ENCODE results near the gene FAM181A. TPM values are rescaled to one million over a fixed set of nuclear protein-coding genes. Genes with fewer than 3 reads are reported as not detected.

FAM181A gene
- total RNA-seq, 1 experiment from 2014 or later, result not detected

DNA sequence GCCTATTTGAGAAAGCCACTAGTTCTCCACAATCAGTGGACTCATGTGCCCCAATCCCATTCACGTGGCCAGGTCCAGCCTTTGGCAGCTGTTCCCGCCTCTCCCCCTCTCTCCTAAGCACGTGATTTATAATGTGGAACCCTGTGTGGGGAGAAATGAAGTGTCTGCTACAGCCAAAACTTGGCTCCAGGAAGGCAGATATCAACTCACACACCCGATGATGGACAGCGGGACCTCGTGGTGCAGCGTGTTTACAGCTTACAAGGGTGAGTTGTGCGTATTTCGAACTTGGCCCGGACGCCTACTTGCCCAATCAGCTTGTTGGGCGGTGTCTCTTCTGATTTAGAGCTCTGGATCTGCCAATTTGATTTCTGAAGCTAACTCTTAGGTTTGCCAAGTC is 38.1 kb upstream of the FAM181A start:
- no peak for DNase-seq
- no peak for TF ChIP-seq EZH2 (IDR thresholded peaks at IDR 0.05; ENCODE audit: low read depth)
- TF ChIP-seq, protein P1, sequence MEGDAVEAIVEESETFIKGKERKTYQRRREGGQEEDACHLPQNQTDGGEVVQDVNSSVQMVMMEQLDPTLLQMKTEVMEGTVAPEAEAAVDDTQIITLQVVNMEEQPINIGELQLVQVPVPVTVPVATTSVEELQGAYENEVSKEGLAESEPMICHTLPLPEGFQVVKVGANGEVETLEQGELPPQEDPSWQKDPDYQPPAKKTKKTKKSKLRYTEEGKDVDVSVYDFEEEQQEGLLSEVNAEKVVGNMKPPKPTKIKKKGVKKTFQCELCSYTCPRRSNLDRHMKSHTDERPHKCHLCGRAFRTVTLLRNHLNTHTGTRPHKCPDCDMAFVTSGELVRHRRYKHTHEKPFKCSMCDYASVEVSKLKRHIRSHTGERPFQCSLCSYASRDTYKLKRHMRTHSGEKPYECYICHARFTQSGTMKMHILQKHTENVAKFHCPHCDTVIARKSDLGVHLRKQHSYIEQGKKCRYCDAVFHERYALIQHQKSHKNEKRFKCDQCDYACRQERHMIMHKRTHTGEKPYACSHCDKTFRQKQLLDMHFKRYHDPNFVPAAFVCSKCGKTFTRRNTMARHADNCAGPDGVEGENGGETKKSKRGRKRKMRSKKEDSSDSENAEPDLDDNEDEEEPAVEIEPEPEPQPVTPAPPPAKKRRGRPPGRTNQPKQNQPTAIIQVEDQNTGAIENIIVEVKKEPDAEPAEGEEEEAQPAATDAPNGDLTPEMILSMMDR (conservative IDR thresholded peaks at IDR 0.05), result no peak
- H3K9me3 ChIP-seq (ENCODE audit: insufficient read depth, low read depth), result no peaks in the 10 kb centered on the region
- H3K4me1 ChIP-seq (replicated peaks; ENCODE audit: insufficient read depth), result no peaks in the 10 kb centered on the region
- no peaks in the 10 kb centered on the region for H3F3A ChIP-seq (ENCODE audit: insufficient read depth, low read depth)
- POLR2A ChIA-PET (ENCODE audit: unreplicated experiment), result no interaction called here
- no peaks in the 10 kb centered on the region for H3K79me2 ChIP-seq (ENCODE audit: low read depth)
- peaks cover 60% of the 10 kb centered on the region for H3K27me3 ChIP-seq (ENCODE audit: insufficient read depth, low read depth)
- CTCF ChIA-PET, result no interaction called here
- no peak overlapping the region for H3K4me3 ChIP-seq
- no peak overlapping the region for H2AFZ ChIP-seq
- H3K4me2 ChIP-seq, result no peak overlapping the region
- intact Hi-C loops (cut with micrococcal nuclease; ENCODE audit: unreplicated experiment), result no loop called here
- H3K27ac ChIP-seq, result no peak overlapping the region
- no peaks in the 10 kb centered on the region for H4K20me1 ChIP-seq (ENCODE audit: insufficient read depth)
- no peaks in the 10 kb centered on the region for H3K36me3 ChIP-seq (ENCODE audit: low read depth)
- BruUV-seq (replicated peaks), result no TSS peak
- H3K9me2 ChIP-seq (ENCODE audit: insufficient read depth), result no peaks in the 10 kb centered on the region

DNA sequence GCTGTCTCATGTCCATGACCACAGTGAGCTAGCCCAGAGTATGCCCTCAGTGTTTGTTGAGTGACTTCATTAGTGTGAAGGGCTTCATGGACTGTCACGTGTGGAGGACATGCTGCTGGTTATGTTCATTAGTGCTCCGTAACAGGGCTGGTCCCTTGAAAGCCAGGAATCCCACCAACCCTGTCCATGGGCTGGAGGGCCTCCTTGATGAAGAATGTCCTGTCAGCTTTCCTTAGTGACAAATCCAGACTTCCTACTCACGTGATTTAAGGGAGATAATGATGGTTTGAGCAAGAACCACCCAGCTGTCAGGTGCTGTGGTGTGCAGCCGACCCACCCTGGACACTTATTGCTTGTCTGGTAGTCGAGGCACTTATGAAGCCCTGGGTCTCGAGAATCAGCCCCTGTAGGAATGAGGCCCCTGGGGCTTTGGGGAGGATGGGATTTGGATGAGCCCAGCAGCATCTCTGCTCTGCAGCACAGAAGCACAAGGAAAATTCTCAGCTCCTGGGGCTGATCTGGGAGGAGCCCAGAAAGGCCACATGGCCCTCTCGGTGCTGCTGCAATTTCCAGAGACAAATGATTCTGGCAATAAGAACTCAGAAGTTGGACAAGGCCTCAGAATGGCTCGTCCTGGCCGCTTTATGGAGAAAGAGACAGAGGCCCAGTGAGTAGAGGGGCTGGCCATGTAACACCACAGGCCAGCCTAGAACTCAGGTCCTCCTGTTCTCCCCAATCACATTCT is 37.2 kb upstream of the FAM181A start:
- no peak overlapping the region for H3K27ac ChIP-seq
- no peak for DNase-seq
- no TSS peak for BruUV-seq (replicated peaks)
- no peaks in the 10 kb centered on the region for H3K79me2 ChIP-seq (ENCODE audit: low read depth)
- H3K9me2 ChIP-seq (ENCODE audit: insufficient read depth), result no peaks in the 10 kb centered on the region
- H3K9me3 ChIP-seq (ENCODE audit: insufficient read depth, low read depth), result no peaks in the 10 kb centered on the region
- H3K27me3 ChIP-seq (ENCODE audit: insufficient read depth, low read depth), result peaks cover 59% of the 10 kb centered on the region
- intact Hi-C loops (cut with micrococcal nuclease; ENCODE audit: unreplicated experiment), result no loop called here
- H4K20me1 ChIP-seq (ENCODE audit: insufficient read depth), result no peaks in the 10 kb centered on the region
- POLR2A ChIA-PET (ENCODE audit: unreplicated experiment), result no interaction called here
- TF ChIP-seq EZH2 (IDR thresholded peaks at IDR 0.05; ENCODE audit: low read depth), result no peak
- TF ChIP-seq, protein P1 (conservative IDR thresholded peaks at IDR 0.05), result no peak
- H3K4me2 ChIP-seq, result no peak overlapping the region
- H2AFZ ChIP-seq, result no peak overlapping the region
- H3K36me3 ChIP-seq (ENCODE audit: low read depth), result no peaks in the 10 kb centered on the region
- CTCF ChIA-PET, result no interaction called here
- H3K4me3 ChIP-seq, result no peak overlapping the region
- no peaks in the 10 kb centered on the region for H3F3A ChIP-seq (ENCODE audit: insufficient read depth, low read depth)
- no peaks in the 10 kb centered on the region for H3K4me1 ChIP-seq (replicated peaks; ENCODE audit: insufficient read depth)

DNA sequence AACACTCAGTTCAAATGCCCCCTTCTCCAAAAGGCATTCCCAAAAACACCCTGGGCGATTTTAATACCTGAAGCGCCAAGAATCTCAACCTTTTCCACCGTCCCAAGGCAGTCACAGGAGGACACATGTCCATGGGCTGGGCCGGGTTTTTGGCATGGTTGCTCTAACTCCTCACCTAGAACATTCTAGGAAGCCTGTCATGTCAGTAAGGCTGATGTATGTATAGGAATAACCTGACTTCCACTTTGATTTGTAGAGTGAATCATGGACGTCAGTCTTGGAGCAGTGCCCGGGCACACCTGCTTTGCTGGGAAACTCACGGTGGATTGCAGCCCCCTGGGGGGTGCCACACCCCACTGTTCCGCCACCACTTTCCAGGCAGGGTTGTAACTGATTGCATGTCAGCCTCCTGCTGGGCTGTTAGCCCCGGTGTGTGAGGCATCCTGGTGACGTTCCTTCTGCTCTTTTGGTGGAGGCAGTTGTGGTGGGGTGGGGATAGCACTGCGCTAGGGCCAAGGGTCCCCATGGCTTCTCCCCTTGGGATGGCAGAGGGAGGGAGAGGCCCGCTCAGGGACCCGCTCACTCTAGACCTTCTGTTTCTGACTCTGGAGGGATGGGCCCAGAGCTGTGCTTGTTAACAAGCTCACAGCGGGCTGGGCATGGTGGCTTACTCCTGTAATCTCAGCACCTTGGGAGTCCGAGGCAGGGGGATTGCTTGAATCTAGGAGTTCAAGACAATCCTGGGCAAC is 35.2 kb upstream of the FAM181A start:
- Histone ChIP-seq H3K27me3 (ENCODE audit: insufficient read depth, low read depth) (peaks cover 77% of the 10 kb centered on the region), H4K20me1 (ENCODE audit: insufficient read depth) (no peaks in the 10 kb centered on the region), H3F3A (ENCODE audit: insufficient read depth, low read depth) (no peaks in the 10 kb centered on the region), H3K9me3 (ENCODE audit: insufficient read depth, low read depth) (no peaks in the 10 kb centered on the region), H3K4me3 (no peak overlapping the region), H3K9me2 (ENCODE audit: insufficient read depth) (no peaks in the 10 kb centered on the region), H3K27ac (no peak overlapping the region), H3K4me2 (no peak overlapping the region), H2AFZ (no peak overlapping the region), H3K79me2 (ENCODE audit: low read depth) (no peaks in the 10 kb centered on the region), H3K4me1 (replicated peaks; ENCODE audit: insufficient read depth) (no peaks in the 10 kb centered on the region), H3K36me3 (ENCODE audit: low read depth) (no peaks in the 10 kb centered on the region)
- no peak for TF ChIP-seq EZH2 (IDR thresholded peaks at IDR 0.05; ENCODE audit: low read depth)
- TF ChIP-seq, protein P1 (conservative IDR thresholded peaks at IDR 0.05), result no peak
- intact Hi-C loops (cut with micrococcal nuclease; ENCODE audit: unreplicated experiment), result no loop called here
- ChIA-PET POLR2A (ENCODE audit: unreplicated experiment) (no interaction called here), CTCF (no interaction called here)
- DNase-seq, result no peak
- no TSS peak for BruUV-seq (replicated peaks)
